Right atrium auricular region (tissue), 2 donors: ENCODE results near the gene TNIP2. TPM values are rescaled to one million over a fixed set of nuclear protein-coding genes. Genes with fewer than 3 reads are reported as not detected.

Experiments
- DNase-seq: peaks from one replicate; pipeline ENCODE4 v3.0.0-alpha.2; 2019; ENCODE audit warnings: low spot score
- H3K27ac ChIP-seq, 2 donors: fragments of 200-600 bp; sonication (generic); 1 replicate in 1 of 2; 2 replicates in 1 of 2; pipeline ENCODE4 v1.5.1; 2016 to 2019
- H3K27me3 ChIP-seq, 2 donors: fragments of 200-600 bp; sonication (generic); one replicate each; pipeline versions ENCODE4 v1.5.1 to v1.6.0; 2017 to 2019
- H3K36me3 ChIP-seq: fragments of 200-600 bp; sonication (generic); one replicate; pipeline ENCODE4 v1.5.1; 2016
- H3K4me1 ChIP-seq, 2 donors: fragments of 200-600 bp; sonication (generic); one replicate each; pipeline versions ENCODE4 v1.5.1 to v1.6.0; 2017 to 2019
- H3K4me3 ChIP-seq, 2 donors: fragments of 200-600 bp; sonication (generic); 1 replicate in 1 of 2; 2 replicates in 1 of 2; pipeline ENCODE4 v1.5.1; 2017 to 2019; ENCODE audit warnings: mild to moderate bottlenecking in 1 of 2, moderate library complexity in 1 of 2
- H3K9me3 ChIP-seq, 2 donors: fragments of 200-600 bp; sonication (generic); one replicate each; pipeline ENCODE4 v1.5.1; 2019
- total RNA-seq, 2 donors: library from RNA; depleted of rRNA; stranded (reverse); fragments of >200 nt; gene quantifications; one replicate each; pipeline ENCODE4 v1.1.0, GENCODE V29; 2016
- TF ChIP-seq, protein P1 (sequence below), 2 donors: fragments of 200-600 bp; sonication (generic); IDR thresholded peaks; one replicate each; pipeline ENCODE4 v1.5.1; 2019; ENCODE audit warnings: antibody characterized with exemption in 2 of 2

Gene TNIP2
- total RNA-seq, 2 donors from 2014 or later: 28.0 to 45.8 TPM

GRCh38 chr4:2750719-2751605 is 5.2 kb downstream of the TNIP2 start:
- peaks cover 0 to 45% of the 10 kb centered on the region in 2 donors for H3K4me1 ChIP-seq
- no peaks in the 10 kb centered on the region for H3K9me3 ChIP-seq
- peaks cover 18% of the 10 kb centered on the region for H3K36me3 ChIP-seq
- H3K27me3 ChIP-seq: no peaks in the 10 kb centered on the region
- TF ChIP-seq, protein P1, sequence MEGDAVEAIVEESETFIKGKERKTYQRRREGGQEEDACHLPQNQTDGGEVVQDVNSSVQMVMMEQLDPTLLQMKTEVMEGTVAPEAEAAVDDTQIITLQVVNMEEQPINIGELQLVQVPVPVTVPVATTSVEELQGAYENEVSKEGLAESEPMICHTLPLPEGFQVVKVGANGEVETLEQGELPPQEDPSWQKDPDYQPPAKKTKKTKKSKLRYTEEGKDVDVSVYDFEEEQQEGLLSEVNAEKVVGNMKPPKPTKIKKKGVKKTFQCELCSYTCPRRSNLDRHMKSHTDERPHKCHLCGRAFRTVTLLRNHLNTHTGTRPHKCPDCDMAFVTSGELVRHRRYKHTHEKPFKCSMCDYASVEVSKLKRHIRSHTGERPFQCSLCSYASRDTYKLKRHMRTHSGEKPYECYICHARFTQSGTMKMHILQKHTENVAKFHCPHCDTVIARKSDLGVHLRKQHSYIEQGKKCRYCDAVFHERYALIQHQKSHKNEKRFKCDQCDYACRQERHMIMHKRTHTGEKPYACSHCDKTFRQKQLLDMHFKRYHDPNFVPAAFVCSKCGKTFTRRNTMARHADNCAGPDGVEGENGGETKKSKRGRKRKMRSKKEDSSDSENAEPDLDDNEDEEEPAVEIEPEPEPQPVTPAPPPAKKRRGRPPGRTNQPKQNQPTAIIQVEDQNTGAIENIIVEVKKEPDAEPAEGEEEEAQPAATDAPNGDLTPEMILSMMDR (IDR thresholded peaks at IDR 0.05): no peak
- H3K4me3 ChIP-seq: no peak overlapping the region
- peak overlapping the region; percentile 16 to 33 for H3K27ac ChIP-seq
- DNase-seq: no peak

- Histone ChIP-seq H3K36me3 (peaks cover 55% of the 10 kb centered on the region), H3K9me3 (no peaks in the 10 kb centered on the region), H3K27me3 (no peaks in the 10 kb centered on the region), H3K27ac (peak overlapping the region in 1 of 2 donors; percentile 22), H3K4me3 (no peak overlapping the region), H3K4me1 (peaks cover 0 to 31% of the 10 kb centered on the region in 2 donors)
- no peak for DNase-seq
- TF ChIP-seq, protein P1 (IDR thresholded peaks at IDR 0.05): no peak
Observed at GRCh38 chr4:2746891-2747695, 9.0 kb downstream of the TNIP2 start.

- Histone ChIP-seq H3K4me1 (peaks cover 0 to 25% of the 10 kb centered on the region in 2 donors), H3K36me3 (peaks cover 62% of the 10 kb centered on the region), H3K4me3 (no peak overlapping the region), H3K27me3 (no peaks in the 10 kb centered on the region), H3K27ac (peak overlapping the region; percentile 16 to 22), H3K9me3 (no peaks in the 10 kb centered on the region)
- TF ChIP-seq, protein P1 (IDR thresholded peaks at IDR 0.05): no peak
- no peak for DNase-seq
Observed at GRCh38 chr4:2745981-2746806, 9.9 kb downstream of the TNIP2 start.

DNA sequence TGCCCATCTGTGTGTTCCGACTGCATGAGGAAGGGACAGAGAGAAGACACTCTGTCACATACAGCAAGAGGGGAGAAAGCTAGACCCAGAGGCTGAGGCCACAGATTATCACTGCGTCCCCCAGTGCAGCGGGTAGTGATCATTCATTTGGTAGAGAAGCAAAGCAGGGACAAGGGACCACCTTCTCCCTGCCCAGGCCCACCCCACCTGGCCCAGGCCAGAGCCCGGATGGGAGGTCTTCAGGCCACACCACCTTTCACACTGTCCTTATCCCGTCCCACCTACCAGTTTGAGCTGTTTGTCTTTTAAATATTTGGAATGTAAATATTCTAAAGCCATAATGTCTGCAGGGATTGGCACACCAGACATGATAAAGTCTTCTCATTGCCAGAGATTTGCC is 10.6 kb downstream of the TNIP2 start:
- Histone ChIP-seq H3K27ac (no peak overlapping the region), H3K36me3 (peaks cover 62% of the 10 kb centered on the region), H3K4me3 (no peak overlapping the region), H3K27me3 (no peaks in the 10 kb centered on the region), H3K9me3 (no peaks in the 10 kb centered on the region), H3K4me1 (peaks cover 0 to 18% of the 10 kb centered on the region in 2 donors)
- no peak for DNase-seq
- TF ChIP-seq, protein P1 (IDR thresholded peaks at IDR 0.05): no peak

DNA sequence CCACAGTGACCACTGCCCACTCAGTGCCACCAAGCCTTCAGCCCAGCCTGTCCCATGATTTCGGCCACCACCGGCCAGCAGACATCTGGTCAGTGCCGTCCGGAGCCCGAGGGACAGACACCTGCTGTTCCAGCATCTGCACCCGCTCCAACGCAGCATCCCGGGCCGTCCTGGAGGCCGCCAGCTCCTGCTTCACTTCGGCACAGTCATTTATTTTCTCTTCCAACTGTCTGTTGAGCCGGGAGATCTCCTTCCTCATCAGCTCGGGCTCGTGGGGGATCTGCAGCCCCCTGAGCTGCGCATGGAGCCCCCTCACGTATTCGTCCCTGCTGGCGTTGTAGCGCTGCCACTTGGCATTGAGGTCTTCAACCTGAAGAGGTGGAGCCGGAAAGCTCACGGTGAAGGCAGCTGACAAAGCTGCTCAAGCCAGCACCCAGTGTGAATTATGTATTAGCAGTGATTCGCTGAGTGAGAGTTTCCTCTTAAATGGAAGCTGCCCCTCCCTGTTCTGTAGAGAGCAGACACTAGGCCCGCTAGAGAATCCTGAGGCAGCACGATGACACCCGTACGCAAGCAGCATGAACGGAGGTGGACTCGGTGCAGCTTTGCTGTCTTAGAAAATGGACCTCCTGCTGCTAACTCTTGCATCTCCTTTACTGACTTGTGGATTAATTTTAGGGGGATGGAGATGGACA is 11.4 kb downstream of the TNIP2 start:
- Histone ChIP-seq H3K4me3 (no peak overlapping the region), H3K9me3 (no peaks in the 10 kb centered on the region), H3K36me3 (peaks cover 62% of the 10 kb centered on the region), H3K27me3 (no peaks in the 10 kb centered on the region), H3K4me1 (peaks cover 0 to 13% of the 10 kb centered on the region in 2 donors), H3K27ac (no peak overlapping the region)
- DNase-seq: no peak
- TF ChIP-seq, protein P1 (IDR thresholded peaks at IDR 0.05): no peak
